Astrocyte of the spinal cord (primary cell): ENCODE measurements around the gene PHLPP1.

Experiments
- DNase-seq: peaks from one replicate; pipeline ENCODE4 v3.0.0; 2011; ENCODE audit warnings: low read depth, low spot score
- H3K4me3 ChIP-seq: 2 replicates; pipeline ENCODE4 v1.5.1; 2011; ENCODE audit warnings: low read depth, mild to moderate bottlenecking, low read length, moderate library complexity
- in situ Hi-C: cut with HindIII; loops from 2 replicates; pipeline ENCODE4 v1.10.0; 2017; ENCODE audit warnings: low sequenced_read_pairs
- TF ChIP-seq, protein P1 (sequence below): IDR thresholded peaks from 2 replicates; pipeline ENCODE4 v1.5.1; 2012; ENCODE audit warnings: low read depth, mild to moderate bottlenecking, low read length, inconsistent platforms

Gene PHLPP1

DNA sequence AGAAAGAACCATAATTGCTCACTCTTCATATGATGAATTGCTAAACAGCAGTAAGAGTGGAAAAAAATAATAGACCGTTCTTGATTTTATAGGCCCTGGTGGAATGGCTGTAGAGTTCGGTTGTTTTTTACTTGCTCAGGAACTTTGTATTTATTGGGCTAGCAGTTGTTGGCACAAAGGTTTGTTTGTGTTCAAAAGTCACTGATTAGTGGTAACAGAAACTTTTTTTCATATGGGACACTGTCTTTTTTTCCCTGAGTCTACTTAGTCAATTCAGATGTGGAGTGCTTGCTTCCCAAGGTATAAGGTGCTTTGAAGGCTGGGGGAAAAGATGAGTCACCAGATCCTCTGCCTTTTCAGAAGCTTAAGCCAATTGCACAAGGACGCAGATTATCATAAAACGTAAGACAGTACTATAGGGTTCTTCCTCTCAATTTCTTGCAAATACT is 25.8 kb downstream of the PHLPP1 start:
- TF ChIP-seq, protein P1, sequence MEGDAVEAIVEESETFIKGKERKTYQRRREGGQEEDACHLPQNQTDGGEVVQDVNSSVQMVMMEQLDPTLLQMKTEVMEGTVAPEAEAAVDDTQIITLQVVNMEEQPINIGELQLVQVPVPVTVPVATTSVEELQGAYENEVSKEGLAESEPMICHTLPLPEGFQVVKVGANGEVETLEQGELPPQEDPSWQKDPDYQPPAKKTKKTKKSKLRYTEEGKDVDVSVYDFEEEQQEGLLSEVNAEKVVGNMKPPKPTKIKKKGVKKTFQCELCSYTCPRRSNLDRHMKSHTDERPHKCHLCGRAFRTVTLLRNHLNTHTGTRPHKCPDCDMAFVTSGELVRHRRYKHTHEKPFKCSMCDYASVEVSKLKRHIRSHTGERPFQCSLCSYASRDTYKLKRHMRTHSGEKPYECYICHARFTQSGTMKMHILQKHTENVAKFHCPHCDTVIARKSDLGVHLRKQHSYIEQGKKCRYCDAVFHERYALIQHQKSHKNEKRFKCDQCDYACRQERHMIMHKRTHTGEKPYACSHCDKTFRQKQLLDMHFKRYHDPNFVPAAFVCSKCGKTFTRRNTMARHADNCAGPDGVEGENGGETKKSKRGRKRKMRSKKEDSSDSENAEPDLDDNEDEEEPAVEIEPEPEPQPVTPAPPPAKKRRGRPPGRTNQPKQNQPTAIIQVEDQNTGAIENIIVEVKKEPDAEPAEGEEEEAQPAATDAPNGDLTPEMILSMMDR = no peak
- DNase-seq = peak; percentile 77
- in situ Hi-C loops = no loop called here
- no peak overlapping the region for H3K4me3 ChIP-seq

DNA sequence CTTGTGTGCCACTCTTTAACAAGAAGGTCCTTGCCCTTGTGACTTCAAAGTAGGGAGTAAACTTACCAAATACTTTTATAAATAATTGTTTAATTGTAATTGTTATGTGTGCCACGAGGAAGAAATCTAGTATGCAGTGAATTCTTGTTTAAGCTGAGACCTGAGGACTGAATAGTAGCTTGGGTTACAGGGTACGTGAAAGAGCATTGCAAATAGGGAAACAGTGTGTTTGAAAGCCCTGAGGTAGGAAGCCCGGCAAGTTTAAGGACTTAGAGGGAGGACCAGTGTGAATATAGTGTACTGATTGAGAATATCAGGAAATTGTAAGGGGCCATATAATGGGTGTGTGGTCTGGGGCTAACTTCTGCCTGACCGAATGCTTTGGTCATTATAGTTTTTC is 26.2 kb downstream of the PHLPP1 start:
- H3K4me3 ChIP-seq = no peak overlapping the region
- TF ChIP-seq, protein P1 = no peak
- in situ Hi-C loops = no loop called here
- DNase-seq = no peak

DNA sequence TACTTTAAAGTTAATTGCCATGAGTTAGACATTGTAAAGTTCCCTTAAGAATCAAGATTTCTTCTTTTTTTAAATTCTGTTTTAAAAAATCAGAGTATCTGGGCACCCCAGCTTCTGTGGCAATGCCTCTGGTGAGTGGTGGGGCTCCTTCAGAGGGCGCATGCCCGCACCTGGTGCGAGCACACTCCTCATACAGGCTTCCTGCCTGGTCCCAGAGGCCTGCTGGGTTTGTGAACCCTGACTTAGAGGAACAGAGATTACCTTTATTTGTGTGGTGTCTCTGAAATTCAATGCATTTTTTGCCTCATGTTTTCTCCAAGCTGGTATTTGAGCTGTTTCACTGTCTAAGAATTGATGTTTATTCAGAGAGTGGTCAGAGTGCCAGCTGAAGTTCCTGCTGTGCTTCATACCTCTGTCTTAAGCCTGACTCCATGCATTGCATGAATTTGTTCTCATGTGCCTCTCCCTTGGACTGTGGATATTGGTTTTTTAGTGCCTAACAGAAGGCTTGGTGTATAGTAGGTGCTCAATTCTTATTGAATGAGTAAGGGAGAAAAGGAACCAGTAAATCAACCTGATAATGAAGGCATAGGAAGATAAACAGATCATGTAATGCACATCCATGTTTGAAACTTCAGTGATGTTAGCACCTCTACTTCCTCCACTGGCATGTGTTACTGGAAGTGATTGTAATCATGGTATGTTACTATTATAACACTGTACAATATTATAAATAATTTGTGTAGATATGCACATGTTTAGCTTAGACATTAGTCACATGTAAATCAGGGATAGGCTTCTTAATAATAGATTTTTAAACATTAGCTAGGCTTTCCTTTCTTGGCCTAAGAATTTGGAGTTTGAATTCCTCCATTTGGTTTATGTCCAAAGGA is 29.0 kb downstream of the PHLPP1 start:
- no peak overlapping the region for H3K4me3 ChIP-seq
- TF ChIP-seq, protein P1 = no peak
- DNase-seq = peak; percentile 47
- in situ Hi-C loops = no loop called here

DNA sequence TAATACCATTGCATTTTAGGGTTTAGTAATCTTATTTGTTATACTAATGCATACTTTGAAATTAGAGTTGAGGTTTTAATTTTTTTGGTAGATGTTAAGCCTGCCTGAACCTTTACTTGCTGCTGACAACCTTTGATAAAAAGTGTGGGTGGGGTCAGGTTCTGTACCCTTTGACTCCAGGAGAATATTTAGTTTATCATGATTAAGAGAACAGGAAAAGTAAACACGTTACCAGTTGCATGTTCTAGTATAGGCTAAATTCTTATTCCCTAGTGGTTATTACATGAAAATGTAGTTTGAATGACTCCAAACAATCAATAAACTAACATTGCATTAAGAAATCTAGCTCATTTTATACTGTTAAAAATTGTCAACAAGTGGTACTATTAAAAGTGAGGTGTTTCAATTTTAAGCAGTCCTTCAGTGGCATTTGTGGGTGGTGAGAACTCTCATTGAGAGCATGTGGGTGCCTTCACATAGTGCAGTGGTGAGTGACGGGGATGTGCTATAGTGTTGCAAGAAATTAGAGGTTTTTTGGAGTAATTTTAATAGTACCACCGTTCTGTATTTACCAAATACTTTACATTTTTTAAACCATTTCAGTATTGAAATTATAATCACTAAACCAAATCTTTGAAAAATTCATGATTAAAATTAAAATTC is 29.9 kb downstream of the PHLPP1 start:
- TF ChIP-seq, protein P1 = no peak
- no peak overlapping the region for H3K4me3 ChIP-seq
- in situ Hi-C loops = no loop called here
- DNase-seq = no peak

DNA sequence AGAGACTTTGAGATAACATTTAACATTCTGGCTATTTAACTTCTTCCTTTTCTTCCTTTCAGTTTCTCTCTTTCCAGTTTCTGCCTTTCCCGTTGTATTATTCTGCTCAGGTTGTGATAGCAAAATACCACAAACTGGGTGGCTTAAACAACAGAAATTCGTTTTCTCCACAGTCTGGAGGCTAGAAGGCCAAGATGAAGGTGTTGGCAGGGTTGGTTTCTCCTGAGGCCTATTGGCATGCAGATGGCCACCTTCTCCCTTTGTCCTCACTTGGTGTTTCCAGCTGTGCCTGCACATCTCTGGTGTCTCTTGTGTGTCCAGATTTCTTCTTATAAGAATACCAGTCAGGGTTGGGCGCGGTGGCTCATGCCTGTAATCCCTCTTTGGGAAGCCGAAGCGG is 34.0 kb downstream of the PHLPP1 start:
- DNase-seq = no peak
- TF ChIP-seq, protein P1 = no peak

DNA sequence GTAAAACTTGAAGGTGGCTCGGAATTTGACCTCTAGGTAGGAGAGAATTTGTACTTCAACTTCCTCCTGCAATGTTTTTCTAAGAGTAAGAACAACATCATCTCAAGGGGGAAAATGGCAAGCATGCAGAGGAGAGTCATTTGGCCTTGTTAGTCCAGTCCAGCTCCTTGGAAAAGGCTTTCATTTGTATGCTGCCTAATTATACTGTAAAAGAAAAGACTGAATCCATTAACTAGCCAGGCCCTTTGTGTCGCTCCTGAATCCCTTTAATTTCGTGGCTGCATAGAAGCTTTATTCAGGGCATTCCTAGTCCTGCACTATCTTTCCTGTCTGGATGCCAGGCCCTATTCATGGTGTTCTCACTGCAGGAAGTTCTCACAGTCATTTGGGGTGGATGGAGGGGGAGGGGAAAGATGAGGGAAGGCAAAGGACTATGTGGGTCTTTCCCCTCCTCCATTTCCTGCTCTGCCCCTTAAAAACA is 36.0 kb downstream of the PHLPP1 start:
- TF ChIP-seq, protein P1 = no peak
- H3K4me3 ChIP-seq = no peak overlapping the region
- in situ Hi-C loops = no loop called here
- DNase-seq = peak; percentile 58

More for the DNA sequence above, 34.0 kb downstream of the PHLPP1 start:
- in situ Hi-C loops = no loop called here
- no peak overlapping the region for H3K4me3 ChIP-seq
